GM12892 (cell line): ENCODE data around the gene DRC7.
"Not testable (repeated sequence)": the region's sequence is repeated elsewhere in the genome, so short reads cannot be mapped to it uniquely, and the experiment has no call there.

Source experiments
- DNase-seq: peaks from one replicate; pipeline ENCODE4 v3.0.0; 2011; ENCODE audit not compliant: insufficient read length
- FAIRE-seq: peaks from 2 replicates; lab custom pipeline; 2011; peaks lifted over from hg19 to GRCh38; lab: Jason Lieb, UNC
- POLR2A ChIP-seq: IDR thresholded peaks from 2 replicates; pipeline ENCODE4 v1.6.1; 2011; ENCODE audit warnings: low read depth, low read length, control low read depth
- POLR2AphosphoS5 ChIP-seq: IDR thresholded peaks from 2 replicates; pipeline ENCODE4 v1.6.1; 2011; ENCODE audit warnings: low read depth, low read length, control low read depth
- TAF1 ChIP-seq: IDR thresholded peaks from 2 replicates; pipeline ENCODE4 v1.6.1; 2011; ENCODE audit warnings: low read depth, mild to moderate bottlenecking, control low read depth, low read length, borderline replicate concordance

The DRC7 gene

GRCh38 chr16:57711993-57712392 lies 17.4 kb downstream of the DRC7 start:
- FAIRE-seq (no peak), DNase-seq (no peak)
- no peak for TF ChIP-seq POLR2A
- TF ChIP-seq POLR2AphosphoS5: no peak
- no peak for TF ChIP-seq TAF1

GRCh38 chr16:57712569-57712968 lies 18.0 kb downstream of the DRC7 start:
- not testable (repeated sequence) for DNase-seq, FAIRE-seq

GRCh38 chr16:57713596-57713995 lies 19.0 kb downstream of the DRC7 start:
- TF ChIP-seq POLR2AphosphoS5 (no peak), POLR2A (no peak), TAF1 (no peak)
- FAIRE-seq: no peak
- no peak for DNase-seq

GRCh38 chr16:57714047-57714446 lies 19.4 kb downstream of the DRC7 start:
- FAIRE-seq: no peak
- TF ChIP-seq POLR2AphosphoS5: no peak
- no peak for TF ChIP-seq TAF1
- TF ChIP-seq POLR2A: no peak
- no peak for DNase-seq

- peak; percentile 87 for FAIRE-seq
- TF ChIP-seq POLR2A: no peak
- TF ChIP-seq TAF1: no peak
- DNase-seq: no peak
Observed at GRCh38 chr16:57720142-57720575, 25.6 kb downstream of the DRC7 start.

GRCh38 chr16:57721356-57722209 lies 27.0 kb downstream of the DRC7 start:
- FAIRE-seq (no peak), DNase-seq (no peak)
- no peak for TF ChIP-seq POLR2A
- no peak for TF ChIP-seq TAF1
- no peak for TF ChIP-seq POLR2AphosphoS5

GRCh38 chr16:57722210-57722499 lies 27.5 kb downstream of the DRC7 start:
- TF ChIP-seq POLR2A (no peak), POLR2AphosphoS5 (no peak), TAF1 (no peak)
- FAIRE-seq (no peak), DNase-seq (no peak)

- no peak for TF ChIP-seq TAF1
- TF ChIP-seq POLR2A: no peak
- TF ChIP-seq POLR2AphosphoS5: no peak
- no peak for DNase-seq
- no peak for FAIRE-seq
Observed at GRCh38 chr16:57722651-57723050, 28.0 kb downstream of the DRC7 start.

- DNase-seq: no peak
- FAIRE-seq: no peak
- TF ChIP-seq POLR2AphosphoS5: no peak
Observed at GRCh38 chr16:57723170-57723569, 28.6 kb downstream of the DRC7 start.

GRCh38 chr16:57724531-57724930 lies 29.9 kb downstream of the DRC7 start:
- FAIRE-seq (no peak), DNase-seq (no peak)
- TF ChIP-seq POLR2AphosphoS5 (no peak), TAF1 (no peak), POLR2A (no peak)

- no peak for TF ChIP-seq TAF1
- TF ChIP-seq POLR2AphosphoS5: no peak
- no peak for TF ChIP-seq POLR2A
- FAIRE-seq (peak; percentile 46), DNase-seq (no peak)
Observed at GRCh38 chr16:57725151-57725550, 30.5 kb downstream of the DRC7 start.

- no peak for DNase-seq
- no peak for TF ChIP-seq POLR2A
- TF ChIP-seq TAF1: no peak
- TF ChIP-seq POLR2AphosphoS5: no peak
- FAIRE-seq: no peak
Observed at GRCh38 chr16:57725554-57725953, 30.9 kb downstream of the DRC7 start.

- TF ChIP-seq POLR2AphosphoS5 (no peak), TAF1 (no peak), POLR2A (no peak)
- FAIRE-seq (no peak), DNase-seq (no peak)
Observed at GRCh38 chr16:57725976-57726375, 31.4 kb downstream of the DRC7 start.

- DNase-seq (no peak), FAIRE-seq (no peak)
- TF ChIP-seq POLR2AphosphoS5 (no peak), TAF1 (no peak), POLR2A (no peak)
Observed at GRCh38 chr16:57726433-57726947, 31.9 kb downstream of the DRC7 start.
